SK-N-SH treated with all-trans-retinoic acid at 6 μM for 48 hours (cell line): ENCODE results near the gene FOSL2.

Source experiments
- ATAC-seq: fragments of 200-7000 bp; cut with Tn5 transposase; 3 replicates; pipeline ENCODE4 v1.9.1; 2020; ENCODE audit warnings: mild to moderate bottlenecking, moderate library complexity
- ARNTL ChIP-seq: fragments of 450-650 bp; formaldehyde crosslinking; IDR thresholded peaks from 2 replicates; pipeline ENCODE4 v1.5.0; 2020; ENCODE audit warnings: low read depth, mild to moderate bottlenecking, moderate library complexity, borderline replicate concordance
- BACH2 ChIP-seq: fragments of 250-450 bp; sonication (Bioruptor Pico); IDR thresholded peaks from 2 replicates; pipeline ENCODE4 v1.9.0; 2021; ENCODE audit warnings: mild to moderate bottlenecking, borderline replicate concordance
- CREB5 ChIP-seq: fragments of 250-450 bp; sonication (Bioruptor Pico); IDR thresholded peaks from 2 replicates; pipeline ENCODE4 v1.5.1; 2020; ENCODE audit warnings: low read depth, mild to moderate bottlenecking, moderate library complexity
- CSRNP3 ChIP-seq: fragments of 250-450 bp; sonication (Bioruptor Pico); IDR thresholded peaks from 2 replicates; pipeline ENCODE4 v1.5.1; 2021; ENCODE audit warnings: mild to moderate bottlenecking, moderate library complexity
- ESRRG ChIP-seq: fragments of 250-450 bp; sonication (Bioruptor Pico); IDR thresholded peaks from 2 replicates; pipeline ENCODE4 v1.6.1; 2021; ENCODE audit warnings: mild to moderate bottlenecking
- GLIS3 ChIP-seq: fragments of 250-450 bp; sonication (Bioruptor Pico); IDR thresholded peaks from 2 replicates; pipeline ENCODE4 v1.5.0; 2020; ENCODE audit warnings: mild to moderate bottlenecking, moderate library complexity
- ISL1 ChIP-seq: fragments of 250-450 bp; sonication (Bioruptor Pico); IDR thresholded peaks from 2 replicates; pipeline ENCODE4 v2.1.2; 2022; ENCODE audit warnings: mild to moderate bottlenecking, moderate library complexity
- OSR1 ChIP-seq: fragments of 250-450 bp; sonication (Bioruptor Pico); IDR thresholded peaks from 2 replicates; pipeline ENCODE4 v1.8.0; 2022; ENCODE audit warnings: moderate library complexity, mild to moderate bottlenecking, inconsistent platforms
- PATZ1 ChIP-seq: fragments of 250-450 bp; sonication (Bioruptor Pico); IDR thresholded peaks from 2 replicates; pipeline ENCODE4 v1.8.0; 2020; ENCODE audit warnings: mild to moderate bottlenecking, moderate library complexity, borderline replicate concordance
- POU6F1 ChIP-seq: fragments of 250-450 bp; sonication (Bioruptor Pico); IDR thresholded peaks from 2 replicates; pipeline ENCODE4 v1.8.0; 2021; ENCODE audit warnings: low read depth, mild to moderate bottlenecking, moderate library complexity, borderline replicate concordance
- PPARA ChIP-seq: fragments of 250-450 bp; sonication (Bioruptor Pico); IDR thresholded peaks from 2 replicates; pipeline ENCODE4 v1.5.0; 2020; ENCODE audit warnings: mild to moderate bottlenecking, borderline replicate concordance
- RARB ChIP-seq: fragments of 250-450 bp; sonication (Bioruptor Pico); IDR thresholded peaks from 2 replicates; pipeline ENCODE4 v1.8.0; 2021; ENCODE audit warnings: mild to moderate bottlenecking, moderate library complexity
- SNAI2 ChIP-seq: fragments of 250-450 bp; sonication (Bioruptor Pico); IDR thresholded peaks from 2 replicates; pipeline ENCODE4 v1.5.0; 2020; ENCODE audit warnings: mild to moderate bottlenecking, moderate library complexity
- TCF4 ChIP-seq: fragments of 250-450 bp; sonication (Bioruptor Pico); IDR thresholded peaks from 2 replicates; pipeline ENCODE4 v1.8.0; 2021; ENCODE audit warnings: mild to moderate bottlenecking, moderate library complexity, borderline replicate concordance
- TOX ChIP-seq: fragments of 250-450 bp; sonication (Bioruptor Pico); IDR thresholded peaks from 2 replicates; pipeline ENCODE4 v1.8.0; 2021; ENCODE audit warnings: mild to moderate bottlenecking, moderate library complexity, borderline replicate concordance
- TSHZ2 ChIP-seq: fragments of 250-450 bp; sonication (Bioruptor Pico); IDR thresholded peaks from 2 replicates; pipeline ENCODE4 v1.5.0; 2020; ENCODE audit warnings: mild to moderate bottlenecking, moderate library complexity
- ZC3H10 ChIP-seq: fragments of 250-450 bp; sonication (Bioruptor Pico); IDR thresholded peaks from 2 replicates; pipeline ENCODE4 v1.5.1; 2021; ENCODE audit warnings: mild to moderate bottlenecking, moderate library complexity
- ZFP3 ChIP-seq: fragments of 250-450 bp; sonication (Bioruptor Pico); IDR thresholded peaks from 2 replicates; pipeline ENCODE4 v1.5.0; 2020; ENCODE audit warnings: mild to moderate bottlenecking, moderate library complexity
- ZFP30 ChIP-seq: fragments of 450-650 bp; formaldehyde crosslinking; IDR thresholded peaks from 2 replicates; pipeline ENCODE4 v1.5.0; 2022; ENCODE audit warnings: mild to moderate bottlenecking, moderate library complexity
- ZNF8 ChIP-seq: fragments of 450-650 bp; formaldehyde crosslinking; IDR thresholded peaks from 2 replicates; pipeline ENCODE4 v1.5.0; 2020; ENCODE audit warnings: mild to moderate bottlenecking, moderate library complexity

The FOSL2 gene

GRCh38 chr2:28420722-28421121 is 28.1 kb downstream of the FOSL2 start:
- no peak for TF ChIP-seq ZC3H10 (CRISPR knock-in tag)
- no peak for TF ChIP-seq TSHZ2 (CRISPR knock-in tag)
- TF ChIP-seq SNAI2 (CRISPR knock-in tag) = no peak
- no peak for TF ChIP-seq ZFP30 (CRISPR knock-in tag)
- TF ChIP-seq PPARA = no peak
- no peak for TF ChIP-seq ZFP3 (CRISPR knock-in tag)
- TF ChIP-seq OSR1 (CRISPR knock-in tag) = no peak
- TF ChIP-seq RARB (CRISPR knock-in tag) = no peak
- no peak for TF ChIP-seq BACH2
- no peak for TF ChIP-seq POU6F1 (CRISPR knock-in tag)
- TF ChIP-seq TCF4 = no peak
- no peak for ATAC-seq

- TF ChIP-seq ZNF8 (CRISPR knock-in tag) = no peak
- no peak for TF ChIP-seq SNAI2 (CRISPR knock-in tag)
- no peak for TF ChIP-seq POU6F1 (CRISPR knock-in tag)
- TF ChIP-seq RARB (CRISPR knock-in tag) = no peak
- no peak for TF ChIP-seq ESRRG (CRISPR knock-in tag)
- no peak for TF ChIP-seq CSRNP3 (CRISPR knock-in tag)
- TF ChIP-seq BACH2 = no peak
- TF ChIP-seq PATZ1 (CRISPR knock-in tag) = no peak
- TF ChIP-seq CREB5 (CRISPR knock-in tag) = no peak
- TF ChIP-seq ZFP30 (CRISPR knock-in tag) = no peak
- no peak for TF ChIP-seq ARNTL (CRISPR knock-in tag)
- no peak for TF ChIP-seq TSHZ2 (CRISPR knock-in tag)
- no peak for TF ChIP-seq TOX (CRISPR knock-in tag)
- no peak for TF ChIP-seq ISL1 (CRISPR knock-in tag)
- TF ChIP-seq ZFP3 (CRISPR knock-in tag) = no peak
- TF ChIP-seq GLIS3 = no peak
- no peak for ATAC-seq
Observed at GRCh38 chr2:28422908-28423741, 30.5 kb downstream of the FOSL2 start.
